ENCODE results near the gene FAM81B.

DNA sequence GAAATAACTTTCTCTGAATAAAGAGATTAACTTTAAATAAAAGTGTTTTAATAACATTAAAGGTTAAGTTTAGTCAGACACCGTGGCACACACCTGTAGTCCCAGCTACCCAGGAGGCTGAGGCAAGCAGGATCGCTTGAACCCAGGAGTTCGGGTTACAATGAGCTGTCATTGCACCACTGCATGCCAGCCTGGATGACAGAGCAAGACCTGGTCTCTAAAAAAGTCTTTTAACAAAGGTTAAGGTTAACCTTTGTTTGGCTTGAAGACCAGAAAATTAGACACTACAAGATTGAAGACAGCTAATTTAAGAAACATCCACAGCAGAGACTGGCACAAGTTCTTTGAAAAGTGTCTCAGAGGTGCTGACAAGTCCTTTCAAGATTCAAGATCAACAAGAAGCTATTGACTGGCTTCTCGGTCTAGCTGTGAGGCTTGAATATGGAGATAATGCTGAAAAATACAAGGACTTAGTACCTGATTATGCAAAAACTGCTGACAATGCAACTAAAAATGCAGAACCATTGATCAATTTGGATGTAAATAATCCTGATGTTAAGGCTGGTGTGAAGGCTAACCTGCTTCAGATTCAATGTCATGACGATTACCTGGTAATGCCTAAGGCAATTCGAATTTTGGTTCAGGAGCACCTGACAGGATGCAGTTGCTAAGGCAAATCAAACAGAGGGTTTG lies 48.8 kb downstream of the FAM81B start:
- TF ChIP-seq NFYB (CRISPR knock-in tag; conservative IDR thresholded peaks at IDR 0.05; ENCODE audit: low read depth) (no peak), CTCF (IDR thresholded peaks at IDR 0.05) (no peak), USF1 (CRISPR knock-in tag; IDR thresholded peaks at IDR 0.05) (no peak; the same call in 1 of the 2 replicates), ZNF232 (CRISPR knock-in tag; IDR thresholded peaks at IDR 0.05) (no peak), CREM (CRISPR knock-in tag; IDR thresholded peaks at IDR 0.05) (no peak), KAT7 (CRISPR knock-in tag; IDR thresholded peaks at IDR 0.05; ENCODE audit: borderline replicate concordance) (no peak), NR3C1 (CRISPR knock-in tag; conservative IDR thresholded peaks at IDR 0.05; ENCODE audit: low read depth) (no peak), ZNF263 (CRISPR knock-in tag; IDR thresholded peaks at IDR 0.05; ENCODE audit: low read depth) (no peak), NR2C2 (CRISPR knock-in tag; IDR thresholded peaks at IDR 0.05) (no peak)
